Natural killer cell (primary cell): ENCODE data around the gene MYO15B. TPM values are rescaled to one million over a fixed set of nuclear protein-coding genes. Genes with fewer than 3 reads are reported as not detected.

Experiments used
- ATAC-seq, 3 donors: fragments of 150-1000 bp in 2 of 3; fragments of 200-7000 bp in 1 of 3; cut with Tn5 transposase; 1 replicate in 1 of 3; 2 replicates in 2 of 3; pipeline ENCODE4 v1.10.0; 2021; ENCODE audit warnings: mild to moderate bottlenecking in 2 of 3, moderate library complexity in 2 of 3
- DNase-seq, 2 donors: peaks; one replicate each; pipeline versions ENCODE4 v3.0.0 to v3.0.0-alpha.2; 2013 to 2021; ENCODE audit warnings: mixed read lengths in 1 of 2
- H3K27ac ChIP-seq: one replicate; pipeline ENCODE4 v1.5.1; 2013; ENCODE audit warnings: mild to moderate bottlenecking, low read length
- H3K27me3 ChIP-seq: one replicate; pipeline ENCODE4 v1.6.1; 2013; ENCODE audit warnings: low read length; ENCODE audit not compliant: control insufficient read depth, insufficient read depth
- H3K36me3 ChIP-seq: one replicate; pipeline ENCODE4 v1.6.1; 2013; ENCODE audit warnings: low read length; ENCODE audit not compliant: control insufficient read depth, insufficient read depth
- H3K4me1 ChIP-seq: one replicate; pipeline ENCODE4 v1.6.1; 2013; ENCODE audit warnings: low read length; ENCODE audit not compliant: control insufficient read depth, insufficient read depth
- H3K4me3 ChIP-seq: one replicate; pipeline ENCODE4 v1.5.1; 2013; ENCODE audit warnings: low read length
- H3K9me3 ChIP-seq: one replicate; pipeline ENCODE4 v1.6.1; 2013; ENCODE audit warnings: low read length; ENCODE audit not compliant: control insufficient read depth, insufficient read depth
- H3K27ac Mint-ChIP-seq, 2 donors: one replicate each; pipeline ENCODE4 v1.8.0; 2022; ENCODE audit warnings: mild to moderate bottlenecking in 2 of 2, mixed read lengths in 2 of 2, moderate library complexity in 1 of 2
- H3K27me3 Mint-ChIP-seq, 2 donors: one replicate each; pipeline ENCODE4 v1.8.0; 2022; ENCODE audit warnings: low read depth in 2 of 2, mixed read lengths in 2 of 2
- H3K36me3 Mint-ChIP-seq: one replicate; pipeline ENCODE4 v1.8.0; 2022; ENCODE audit warnings: mixed read lengths
- H3K4me1 Mint-ChIP-seq, 2 donors: one replicate each; pipeline ENCODE4 v1.8.0; 2022; ENCODE audit warnings: mixed read lengths in 2 of 2
- H3K4me3 Mint-ChIP-seq: one replicate; pipeline ENCODE4 v1.8.0; 2022; ENCODE audit warnings: mild to moderate bottlenecking, moderate library complexity, mixed read lengths
- H3K9me3 Mint-ChIP-seq, 2 donors: one replicate each; pipeline ENCODE4 v1.8.0; 2022; ENCODE audit warnings: mixed read lengths in 2 of 2
- CTCF ChIP-seq: fragments of 200-600 bp; IDR thresholded peaks from one replicate; pipeline ENCODE4 v1.8.0; 2022; ENCODE audit warnings: antibody characterized with exemption
- WGBS: methylation state at CpG from one replicate; pipeline ENCODE4 v1.1.7; 2013; ENCODE audit warnings: missing lambda C conversion rate; ENCODE audit not compliant: insufficient coverage; 5-methylcytosine and 5-hydroxymethylcytosine counted together
- intact Hi-C: fragments of 100-400 bp; cut with micrococcal nuclease; formaldehyde crosslinking; loops from one replicate; pipeline ENCODE4 v1.14.2; 2022
- total RNA-seq, 4 donors: library from RNA; stranded (reverse); fragments of 120-200 nt in 1 of 4; gene quantifications; one replicate each; pipeline versions ENCODE4 v1.2.3 to v1.2.4, GENCODE V29; 2013 to 2022

MYO15B gene
- total RNA-seq, 3 donors from 2014 or later (not counting 1 experiment from before 2014, with no cell fraction given) = 336 to 372 (median 339) TPM

- no peak for TF ChIP-seq CTCF
- intact Hi-C loops = no loop called here
- no peak for DNase-seq
- H3K36me3 Mint-ChIP-seq = no peaks in the 10 kb centered on the region
- H3K27ac Mint-ChIP-seq = no peak overlapping the region
- no peak overlapping the region for H3K4me3 Mint-ChIP-seq
- Histone ChIP-seq H3K4me3 (no peak overlapping the region), H3K9me3 (no peaks in the 10 kb centered on the region), H3K4me1 (no peaks in the 10 kb centered on the region), H3K36me3 (no peaks in the 10 kb centered on the region), H3K27me3 (no peaks in the 10 kb centered on the region), H3K27ac (no peak overlapping the region)
- peaks cover 0 to 5% of the 10 kb centered on the region in 2 donors for H3K4me1 Mint-ChIP-seq
- H3K27me3 Mint-ChIP-seq = no peaks in the 10 kb centered on the region
- ATAC-seq = no peak
- WGBS = 82% methylated on average over 10 of the region's 12 CpGs
- H3K9me3 Mint-ChIP-seq = no peaks in the 10 kb centered on the region
Observed at GRCh38 chr17:75604034-75604695, 16.6 kb downstream of the MYO15B start.

DNA sequence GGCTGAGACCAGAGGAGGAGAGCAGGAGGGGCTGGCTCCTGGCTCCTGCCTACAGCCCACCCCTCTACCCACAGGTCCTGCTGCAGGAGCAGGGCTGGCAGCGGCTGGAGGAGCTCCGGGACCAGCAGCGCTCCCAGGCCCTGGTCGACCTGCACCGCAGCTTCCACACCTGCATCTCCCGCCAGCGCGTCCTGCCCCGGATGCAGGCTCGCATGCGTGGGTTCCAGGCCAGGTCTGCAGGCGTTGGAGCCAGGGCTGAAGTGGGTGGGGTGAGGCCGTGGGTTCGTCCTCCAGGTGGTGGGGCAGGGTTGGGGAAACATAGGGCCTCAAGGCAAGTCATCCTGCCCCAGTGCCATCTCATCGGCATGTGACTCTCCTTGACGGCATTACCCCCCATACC is 18.2 kb downstream of the MYO15B start:
- no peak for DNase-seq

DNA sequence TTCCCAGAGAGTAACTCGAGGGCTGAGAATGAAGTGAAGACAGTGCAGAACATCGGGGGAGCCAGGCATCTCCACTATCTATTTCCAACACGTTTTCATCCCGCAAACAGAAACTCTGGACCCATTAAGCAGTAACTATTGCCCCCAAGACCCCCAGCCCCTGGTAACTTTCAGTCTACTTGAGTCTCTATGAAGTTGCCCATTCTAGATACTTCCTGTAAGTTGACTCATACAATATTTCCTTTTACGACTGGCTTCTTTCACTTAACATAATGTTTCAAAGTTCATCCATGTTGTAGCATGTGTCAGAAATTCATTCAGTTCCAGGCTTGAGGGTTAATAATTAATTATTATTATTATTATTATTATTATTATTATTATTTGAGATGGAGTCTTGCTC is 19.5 kb downstream of the MYO15B start:
- no peaks in the 10 kb centered on the region for H3K9me3 ChIP-seq
- H3K36me3 ChIP-seq = peaks cover 2% of the 10 kb centered on the region
- intact Hi-C loops = no loop called here
- no peak overlapping the region for H3K27ac Mint-ChIP-seq
- DNase-seq (no peak), ATAC-seq (no peak)
- no peak overlapping the region for H3K27ac ChIP-seq
- 97% methylated on average over 4 of the region's 5 CpGs for WGBS
- H3K4me1 ChIP-seq = no peaks in the 10 kb centered on the region
- no peaks in the 10 kb centered on the region for H3K9me3 Mint-ChIP-seq
- H3K4me1 Mint-ChIP-seq = no peaks in the 10 kb centered on the region
- H3K4me3 ChIP-seq = no peak overlapping the region
- H3K27me3 ChIP-seq = no peaks in the 10 kb centered on the region
- TF ChIP-seq CTCF = no peak
- no peaks in the 10 kb centered on the region for H3K36me3 Mint-ChIP-seq
- H3K27me3 Mint-ChIP-seq = no peaks in the 10 kb centered on the region
- H3K4me3 Mint-ChIP-seq = no peak overlapping the region

More for the DNA sequence above, 18.2 kb downstream of the MYO15B start:
- H3K36me3 ChIP-seq = no peaks in the 10 kb centered on the region
- H3K4me1 ChIP-seq = no peaks in the 10 kb centered on the region
- no peak overlapping the region for H3K27ac ChIP-seq
- Mint-ChIP-seq H3K27me3 (no peaks in the 10 kb centered on the region), H3K9me3 (no peaks in the 10 kb centered on the region), H3K4me1 (peaks cover 0 to 5% of the 10 kb centered on the region in 2 donors), H3K36me3 (no peaks in the 10 kb centered on the region), H3K4me3 (no peak overlapping the region), H3K27ac (no peak overlapping the region)
- no peak for TF ChIP-seq CTCF
- 88% methylated on average over 16 of the region's 16 CpGs for WGBS
- intact Hi-C loops = no loop called here
- H3K27me3 ChIP-seq = no peaks in the 10 kb centered on the region
- H3K4me3 ChIP-seq = no peak overlapping the region
- no peak for ATAC-seq
- H3K9me3 ChIP-seq = no peaks in the 10 kb centered on the region
